Liver (tissue), 9 donors: ENCODE data around the gene DDX19B. TPM values are rescaled to one million over a fixed set of nuclear protein-coding genes. Genes with fewer than 3 reads are reported as not detected.

Experiments used
- DNase-seq: peaks from one replicate; pipeline ENCODE4 v3.0.0-alpha.2; 2017; ENCODE audit warnings: low spot score
- H3K27ac ChIP-seq, 2 donors: one replicate each; pipeline ENCODE4 v1.7.0; 2013; ENCODE audit warnings: inconsistent platforms in 2 of 2, low read length in 2 of 2, control low read depth in 1 of 2, low read depth in 1 of 2, mild to moderate bottlenecking in 1 of 2
- H3K27me3 ChIP-seq, 4 donors: one replicate each; pipeline versions ENCODE4 v1.6.1 to v1.7.0; 2013; ENCODE audit warnings: low read length in 3 of 4, inconsistent platforms in 1 of 4, mild to moderate bottlenecking in 1 of 4, moderate library complexity in 1 of 4; ENCODE audit not compliant: control insufficient read depth in 4 of 4, insufficient read depth in 4 of 4
- H3K36me3 ChIP-seq, 4 donors: one replicate each; pipeline versions ENCODE4 v1.6.1 to v1.7.0; 2013; ENCODE audit warnings: low read length in 3 of 4, mild to moderate bottlenecking in 3 of 4, low read depth in 1 of 4, moderate library complexity in 1 of 4; ENCODE audit not compliant: control insufficient read depth in 4 of 4, insufficient read depth in 3 of 4
- H3K4me1 ChIP-seq, 4 donors: one replicate each; pipeline versions ENCODE4 v1.6.1 to v1.7.0; 2013; ENCODE audit warnings: low read length in 3 of 4, mild to moderate bottlenecking in 3 of 4, moderate library complexity in 1 of 4; ENCODE audit not compliant: control insufficient read depth in 4 of 4, insufficient read depth in 4 of 4
- H3K4me3 ChIP-seq, 3 donors: one replicate each; pipeline versions ENCODE4 v1.6.1 to v1.7.0; 2013; ENCODE audit warnings: low read length in 3 of 3, control low read depth in 1 of 3, low read depth in 1 of 3, mild to moderate bottlenecking in 1 of 3
- H3K9ac ChIP-seq, 2 donors: one replicate each; pipeline ENCODE4 v1.7.0; 2013; ENCODE audit warnings: low read length in 2 of 2, mild to moderate bottlenecking in 2 of 2, moderate library complexity in 2 of 2, control low read depth in 1 of 2, low read depth in 1 of 2
- H3K9me3 ChIP-seq, 4 donors: one replicate each; pipeline versions ENCODE4 v1.6.1 to v1.7.0; 2013; ENCODE audit warnings: low read length in 3 of 4; ENCODE audit not compliant: control insufficient read depth in 4 of 4
- ATF3 ChIP-seq: IDR thresholded peaks from 2 replicates; pipeline ENCODE4 v1.6.1; 2016; ENCODE audit warnings: antibody characterized with exemption
- CTCF ChIP-seq: fragments of 150-350 bp; IDR thresholded peaks from 2 replicates; pipeline ENCODE4 v1.5.1; 2017; ENCODE audit warnings: improper control_type of control experiment, low read depth, low read length; ENCODE audit not compliant: missing input control
- EGR1 ChIP-seq, 2 donors: IDR thresholded peaks; 2 replicates each; pipeline ENCODE4 v1.6.1; 2016 to 2018; ENCODE audit warnings: antibody characterized with exemption in 2 of 2, low read depth in 2 of 2
- FOXA1 ChIP-seq: IDR thresholded peaks from 2 replicates; pipeline ENCODE4 v1.6.1; 2016; ENCODE audit warnings: antibody characterized with exemption
- FOXA2 ChIP-seq: IDR thresholded peaks from 2 replicates; pipeline ENCODE4 v1.6.1; 2016; ENCODE audit warnings: antibody characterized with exemption
- GABPA ChIP-seq, 2 donors: IDR thresholded peaks in 1 of 2; conservative IDR thresholded peaks in 1 of 2; 2 replicates each; pipeline ENCODE4 v1.6.1; 2016; ENCODE audit warnings: antibody characterized with exemption in 2 of 2, mild to moderate bottlenecking in 1 of 2, moderate library complexity in 1 of 2
- HNF4A ChIP-seq, 2 donors: conservative IDR thresholded peaks; 2 replicates each; pipeline ENCODE4 v1.6.1; 2016; ENCODE audit warnings: antibody characterized with exemption in 2 of 2, mild to moderate bottlenecking in 2 of 2
- HNF4G ChIP-seq: IDR thresholded peaks from 2 replicates; pipeline ENCODE4 v1.6.1; 2016; ENCODE audit warnings: antibody characterized with exemption
- JUND ChIP-seq, 2 donors: IDR thresholded peaks; 2 replicates each; pipeline ENCODE4 v1.6.1; 2016; ENCODE audit warnings: antibody characterized with exemption in 2 of 2
- MAX ChIP-seq: IDR thresholded peaks from 2 replicates; pipeline ENCODE4 v1.6.1; 2016; ENCODE audit warnings: antibody characterized with exemption
- NR2F2 ChIP-seq: IDR thresholded peaks from 2 replicates; pipeline ENCODE4 v1.6.1; 2016; ENCODE audit warnings: antibody characterized with exemption
- RAD21 ChIP-seq, 2 donors: IDR thresholded peaks; 2 replicates each; pipeline ENCODE4 v1.6.1; 2016; ENCODE audit warnings: antibody characterized with exemption in 2 of 2, mild to moderate bottlenecking in 2 of 2
- REST ChIP-seq: IDR thresholded peaks from 2 replicates; pipeline ENCODE4 v1.6.1; 2016; ENCODE audit warnings: antibody characterized with exemption, mild to moderate bottlenecking
- RXRA ChIP-seq, 2 donors: IDR thresholded peaks; 2 replicates each; pipeline ENCODE4 v1.6.1; 2017 to 2018; ENCODE audit warnings: antibody characterized with exemption in 2 of 2, mild to moderate bottlenecking in 1 of 2
- SP1 ChIP-seq: IDR thresholded peaks from 2 replicates; pipeline ENCODE4 v1.6.1; 2018; ENCODE audit warnings: antibody characterized with exemption, mild to moderate bottlenecking
- TAF1 ChIP-seq: conservative IDR thresholded peaks from 2 replicates; pipeline ENCODE4 v1.6.1; 2016; ENCODE audit warnings: antibody characterized with exemption, mild to moderate bottlenecking
- YY1 ChIP-seq: IDR thresholded peaks from 2 replicates; pipeline ENCODE4 v1.6.1; 2016; ENCODE audit warnings: antibody characterized with exemption, mild to moderate bottlenecking
- ZBTB33 ChIP-seq: IDR thresholded peaks from 2 replicates; pipeline ENCODE4 v1.6.1; 2016; ENCODE audit warnings: antibody characterized with exemption
- WGBS: extraction: QIAGEN DNeasy Blood & Tissue Kit; methylation state at CpG from one replicate; pipeline ENCODE4 v1.1.7; 2013; 5-methylcytosine and 5-hydroxymethylcytosine counted together
- polyA plus RNA-seq, 2 donors: library from polyadenylated mRNA; stranded (reverse) in 1 of 2; unstranded in 1 of 2; fragments of 200-250 nt in 1 of 2; fragments of >200 nt in 1 of 2; fragmentation: Nextera tagmentation in 1 of 2; extraction: Ambion mirVana in 1 of 2; gene quantifications; one replicate each; pipeline versions ENCODE4 v1.2.1 to v1.2.3, GENCODE V29; 2013 to 2015
- total RNA-seq, 2 donors: library from RNA; depleted of rRNA; stranded (reverse); fragments of >200 nt; gene quantifications; one replicate each; pipeline ENCODE4 v1.2.3, GENCODE V29; 2014
- donor health status: healthy.
- donor health status: healthy.
- donor health status: healthy.
- donor health status: healthy.
- donor health status: healthy.

The DDX19B gene
- total and polyA plus RNA-seq, 4 donors = 11.3 to 21.4 (median 16.5) TPM

GRCh38 chr16:70320121-70320520 is 21.1 kb downstream of the DDX19B start:
- TF ChIP-seq EGR1 (IDR thresholded peaks at IDR 0.05; ENCODE audit: low read depth in 2 of 2) = no peak
- TF ChIP-seq TAF1 = no peak
- TF ChIP-seq JUND (IDR thresholded peaks at IDR 0.05) = no peak
- no peak for TF ChIP-seq ZBTB33
- no peak for TF ChIP-seq NR2F2
- Histone ChIP-seq H3K36me3 (peaks cover 14 to 54% (median 35%) of the 10 kb centered on the region in 4 donors), H3K27me3 (no peaks in the 10 kb centered on the region), H3K9me3 (no peaks in the 10 kb centered on the region), H3K4me1 (no peaks in the 10 kb centered on the region), H3K9ac (no peak overlapping the region), H3K4me3 (no peak overlapping the region), H3K27ac (no peak overlapping the region)
- DNase-seq = no peak
- WGBS = 99% methylated on average over 5 of the region's 5 CpGs

- no peak overlapping the region for H3K4me3 ChIP-seq
- H3K9me3 ChIP-seq = no peaks in the 10 kb centered on the region
- no peak for TF ChIP-seq ATF3
- TF ChIP-seq HNF4G = no peak
- no peak for TF ChIP-seq EGR1 (IDR thresholded peaks at IDR 0.05; ENCODE audit: low read depth in 2 of 2)
- no peak for TF ChIP-seq GABPA (IDR thresholded peaks at IDR 0.05 in 1 of 2, conservative IDR thresholded peaks at IDR 0.05 in 1 of 2)
- TF ChIP-seq JUND (IDR thresholded peaks at IDR 0.05) = no peak
- no peak for TF ChIP-seq RXRA (IDR thresholded peaks at IDR 0.05)
- TF ChIP-seq YY1 = no peak
- no peak for TF ChIP-seq HNF4A (conservative IDR thresholded peaks at IDR 0.05)
- no peak for TF ChIP-seq FOXA1
- no peak for TF ChIP-seq MAX
- no peak for TF ChIP-seq TAF1
- TF ChIP-seq ZBTB33 = no peak
- TF ChIP-seq FOXA2 = no peak
- TF ChIP-seq CTCF = no peak
- no peak for TF ChIP-seq SP1
- no peak for TF ChIP-seq NR2F2
- TF ChIP-seq REST = no peak
- no peak for TF ChIP-seq RAD21 (IDR thresholded peaks at IDR 0.05)
- no peak overlapping the region for H3K9ac ChIP-seq
- H3K27me3 ChIP-seq = no peaks in the 10 kb centered on the region
- H3K4me1 ChIP-seq = no peaks in the 10 kb centered on the region
- H3K36me3 ChIP-seq = peaks cover 7 to 41% (median 26%) of the 10 kb centered on the region in 4 donors
- WGBS = 95% methylated on average over 7 of the region's 7 CpGs
- no peak overlapping the region for H3K27ac ChIP-seq
- DNase-seq = no peak
Measured at GRCh38 chr16:70324998-70325747, 26.2 kb downstream of the DDX19B start.
